Suppressor macrophage treated with lipopolysaccharide for 1 hour (primary cell): ENCODE results near the gene MYL12A.
A peak's percentile ranks its signal among the peaks of the same experiment; 100 is the strongest.

Source experiments
- DNase-seq, 3 donors: peaks; one replicate each; pipeline ENCODE4 v3.0.0-alpha.2; 2020 to 2022

MYL12A gene

DNA sequence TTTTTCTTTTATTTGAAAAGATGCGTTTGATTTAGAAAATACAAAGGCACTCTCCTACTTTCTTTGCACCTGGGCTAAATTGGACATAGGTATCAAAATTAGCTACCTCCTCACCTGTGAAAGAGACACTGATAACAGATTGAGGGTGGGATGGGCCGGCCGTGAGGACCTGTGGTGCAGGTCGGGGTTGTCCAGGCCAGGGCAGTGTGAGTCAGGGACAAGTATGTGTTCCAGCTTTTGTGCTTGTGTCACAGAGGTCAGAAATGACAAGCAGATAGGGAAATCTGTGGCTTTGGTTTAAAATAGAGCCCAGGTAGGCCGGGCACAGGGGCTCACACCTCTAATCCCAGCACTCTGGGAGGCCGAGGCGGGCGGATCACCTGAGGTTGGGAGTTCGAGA lies 36.9 kb downstream of the MYL12A start:
- DNase-seq: no peak

GRCh38 chr18:3286159-3286558 lies 38.6 kb downstream of the MYL12A start:
- DNase-seq: no peak

GRCh38 chr18:3293196-3293951 lies 45.8 kb downstream of the MYL12A start:
- peak in 1 of 3 donors; percentile 27 for DNase-seq

DNA sequence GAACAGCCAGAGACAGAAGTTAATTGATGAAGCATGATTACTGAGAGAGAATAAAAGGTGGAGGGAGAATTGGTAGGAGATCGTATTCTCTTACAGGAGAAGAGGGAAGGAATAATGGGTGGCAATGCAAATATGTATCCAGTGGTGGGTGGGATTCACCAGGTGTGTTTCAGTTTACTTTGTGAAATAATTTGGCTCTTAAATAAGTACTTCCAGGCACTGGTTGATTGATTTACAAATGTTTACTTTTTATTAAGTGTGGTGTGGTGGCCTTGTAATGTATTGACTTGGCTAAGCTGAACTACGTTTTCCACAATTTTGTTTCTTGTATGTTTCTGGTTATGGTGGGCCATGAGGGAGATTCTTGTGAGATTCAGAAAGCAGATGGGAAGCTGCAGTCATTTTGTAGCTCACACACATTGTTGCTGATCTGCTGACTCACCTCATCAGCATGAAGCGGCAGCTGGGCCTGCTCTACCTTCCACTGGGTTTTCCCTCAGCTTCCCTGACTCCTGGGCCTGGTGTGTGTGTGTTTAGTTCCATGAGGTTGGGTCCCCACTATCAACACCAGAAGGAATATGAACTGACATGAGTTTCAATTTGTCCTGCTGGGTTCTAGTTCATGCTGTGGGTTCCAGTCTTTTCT lies 47.0 kb downstream of the MYL12A start:
- no peak for DNase-seq

DNA sequence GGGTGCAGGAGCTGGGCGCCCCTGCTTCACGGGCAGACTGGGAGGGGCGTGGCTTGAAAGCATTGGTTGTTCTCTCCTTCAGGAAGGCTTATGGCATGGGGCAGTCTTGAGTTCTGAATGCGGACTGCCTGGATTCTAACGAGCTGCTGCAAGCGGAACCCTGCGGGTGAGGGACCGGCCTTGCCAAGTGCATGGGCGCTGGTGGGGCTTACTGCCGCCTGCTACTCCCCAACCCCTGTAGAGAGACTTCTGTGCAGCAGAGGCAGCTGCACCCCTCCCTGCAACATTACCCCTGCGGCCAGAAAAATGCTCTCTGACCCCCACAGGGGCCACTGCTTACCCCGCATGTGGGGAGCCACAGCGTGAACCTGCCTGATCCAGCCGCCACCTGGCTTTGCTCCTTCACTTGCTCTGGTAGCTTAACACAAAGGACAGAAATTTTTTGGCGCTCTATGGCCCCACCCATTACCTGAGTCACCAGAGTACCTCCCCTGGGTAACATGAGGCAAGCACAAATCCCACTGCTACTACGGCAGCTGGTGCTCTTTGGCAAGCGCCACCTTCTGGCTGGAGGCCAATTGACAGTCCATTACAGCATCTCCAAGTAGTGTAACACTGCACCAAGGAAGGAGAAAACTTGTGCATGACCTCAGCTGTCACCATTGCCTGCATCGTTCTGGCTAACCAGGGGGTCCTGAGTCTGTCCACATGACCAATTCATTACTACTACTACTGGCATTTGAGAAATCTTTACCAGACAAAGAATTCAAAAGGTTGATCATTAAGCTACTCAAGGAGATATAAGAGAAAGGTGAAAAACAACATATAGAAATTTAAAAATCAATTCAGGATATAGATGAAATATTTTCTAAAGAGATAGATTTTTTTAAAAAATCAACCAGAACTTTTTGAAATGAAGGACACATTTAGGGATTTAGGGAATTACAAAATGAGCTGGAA lies 49.7 kb downstream of the MYL12A start:
- peak; percentile 86 to 89 (median 87) for DNase-seq

- DNase-seq: no peak
Observed at GRCh38 chr18:3304832-3305231, 57.2 kb downstream of the MYL12A start.

DNA sequence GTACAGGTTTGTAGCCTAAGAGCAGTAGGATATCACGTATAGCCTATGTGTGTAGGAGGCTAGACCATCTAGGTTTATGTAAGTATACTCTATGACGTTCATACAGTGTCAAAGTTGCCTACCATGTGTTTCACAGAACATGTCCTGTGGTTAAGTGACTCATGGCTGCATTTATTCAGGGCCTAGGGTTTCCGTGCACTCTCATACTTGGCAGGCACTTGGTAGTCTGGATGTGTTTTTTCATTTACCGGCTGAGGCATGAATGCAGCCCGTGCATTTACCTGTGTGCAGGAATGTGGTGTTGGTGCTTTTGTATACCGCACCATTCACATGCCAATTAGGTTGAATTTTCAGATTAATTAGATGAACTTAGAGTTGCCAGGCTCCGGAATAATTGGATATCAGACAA lies 57.8 kb downstream of the MYL12A start:
- DNase-seq: peak; percentile 29 to 63 (median 52)
